Inferior parietal cortex (tissue), 1 donor: ENCODE results near the gene KLRF2.

Experiments
- DNase-seq: peaks from one replicate; pipeline ENCODE4 v3.0.0-alpha.2; 2016; ENCODE audit errors: extremely low spot score

Gene KLRF2

GRCh38 chr12:9936591-9936990, 55.3 kb downstream of the KLRF2 start:
- no peak for DNase-seq

GRCh38 chr12:9940375-9940774, 59.1 kb downstream of the KLRF2 start:
- peak; percentile 22 for DNase-seq

GRCh38 chr12:9941838-9942237, 60.5 kb downstream of the KLRF2 start:
- no peak for DNase-seq

GRCh38 chr12:9943240-9943639, 62.0 kb downstream of the KLRF2 start:
- no peak for DNase-seq

- DNase-seq: no peak
Observed at GRCh38 chr12:9944391-9944790, 63.1 kb downstream of the KLRF2 start.
